H9 (cell line): ENCODE data around the gene BRD1. TPM values are rescaled to one million over a fixed set of nuclear protein-coding genes. Genes with fewer than 3 reads are reported as not detected.

ENCODE experiments used
- DNase-seq: peaks from one replicate; pipeline ENCODE4 v3.0.0-alpha.2; 2017
- H2AFZ ChIP-seq: one replicate; pipeline ENCODE4 v1.6.1; 2013; ENCODE audit warnings: mild to moderate bottlenecking, low read length, control low read depth, moderate library complexity
- H2AK5ac ChIP-seq: 2 replicates; pipeline ENCODE4 v1.6.1; 2013; ENCODE audit warnings: low read length, control low read depth, mixed read lengths; ENCODE audit not compliant: insufficient read length
- H2BK120ac ChIP-seq: one replicate; pipeline ENCODE4 v1.6.1; 2013; ENCODE audit warnings: low read depth, mild to moderate bottlenecking, low read length, control low read depth, inconsistent platforms; ENCODE audit not compliant: poor library complexity, severe bottlenecking
- H2BK12ac ChIP-seq: 2 replicates; pipeline ENCODE4 v1.6.1; 2013; ENCODE audit warnings: low read length, control low read depth, mixed read lengths, low read depth; ENCODE audit not compliant: insufficient read length
- H2BK15ac ChIP-seq: 2 replicates; pipeline ENCODE4 v1.6.1; 2013; ENCODE audit warnings: low read depth, low read length, control low read depth
- H2BK20ac ChIP-seq: one replicate; pipeline ENCODE4 v1.6.1; 2013; ENCODE audit warnings: low read depth, mild to moderate bottlenecking, low read length, control low read depth, inconsistent platforms; ENCODE audit not compliant: poor library complexity, severe bottlenecking
- H2BK5ac ChIP-seq: 2 replicates; pipeline ENCODE4 v1.6.1; 2013; ENCODE audit warnings: low read length, control low read depth, mixed read lengths; ENCODE audit not compliant: insufficient read length
- H3K14ac ChIP-seq: 2 replicates; pipeline ENCODE4 v1.6.1; 2013; ENCODE audit warnings: low read length, control low read depth; ENCODE audit not compliant: insufficient read depth
- H3K18ac ChIP-seq: 2 replicates; pipeline ENCODE4 v1.6.1; 2013; ENCODE audit warnings: low read depth, mild to moderate bottlenecking, mixed read lengths, low read length, control low read depth; ENCODE audit not compliant: insufficient read length
- H3K23ac ChIP-seq: 2 replicates; pipeline ENCODE4 v1.6.1; 2013; ENCODE audit warnings: low read length, control low read depth, mixed read lengths, low read depth; ENCODE audit not compliant: insufficient read length
- H3K23me2 ChIP-seq: 2 replicates; pipeline ENCODE4 v1.6.1; 2013; ENCODE audit warnings: low read depth, mild to moderate bottlenecking, mixed read lengths, low read length, control low read depth; ENCODE audit not compliant: insufficient read length, poor library complexity, severe bottlenecking
- H3K27ac ChIP-seq: 2 replicates; pipeline ENCODE4 v1.5.1; 2013; ENCODE audit warnings: low read length, control low read depth, mixed read lengths, low read depth; ENCODE audit not compliant: insufficient read length
- H3K27me3 ChIP-seq: 2 replicates; pipeline ENCODE4 v1.6.1; 2013; ENCODE audit warnings: low read length, control low read depth, inconsistent platforms; ENCODE audit not compliant: insufficient read depth
- H3K4ac ChIP-seq: 2 replicates; pipeline ENCODE4 v1.6.1; 2013; ENCODE audit warnings: low read depth, mild to moderate bottlenecking, control low read depth, inconsistent platforms, low read length, moderate library complexity
- H3K4me1 ChIP-seq: 2 replicates; pipeline ENCODE4 v1.6.1; 2013; ENCODE audit warnings: low read length, control low read depth, inconsistent platforms; ENCODE audit not compliant: insufficient read depth
- H3K4me2 ChIP-seq: 2 replicates; pipeline ENCODE4 v1.6.1; 2013; ENCODE audit warnings: low read length, control low read depth, mixed read lengths; ENCODE audit not compliant: insufficient read length, insufficient read depth
- H3K56ac ChIP-seq: 2 replicates; pipeline ENCODE4 v1.6.1; 2013; ENCODE audit warnings: low read depth, mild to moderate bottlenecking, mixed read lengths, low read length, control low read depth; ENCODE audit not compliant: insufficient read length
- H3K79me1 ChIP-seq: 2 replicates; pipeline ENCODE4 v1.6.1; 2013; ENCODE audit warnings: low read depth, mild to moderate bottlenecking, moderate library complexity, low read length, control low read depth, inconsistent platforms; ENCODE audit not compliant: insufficient read depth, poor library complexity, severe bottlenecking
- H3K79me2 ChIP-seq: 2 replicates; pipeline ENCODE4 v1.6.1; 2013; ENCODE audit warnings: low read length, control low read depth, inconsistent platforms; ENCODE audit not compliant: insufficient read depth
- H3K9ac ChIP-seq: 2 replicates; pipeline ENCODE4 v1.6.1; 2013; ENCODE audit warnings: low read length, control low read depth, mixed read lengths; ENCODE audit not compliant: insufficient read length; ENCODE audit errors: extremely low read depth
- H3K9me3 ChIP-seq: one replicate; pipeline ENCODE4 v1.6.1; 2013; ENCODE audit warnings: low read depth, low read length, inconsistent platforms; ENCODE audit not compliant: control insufficient read depth
- H3T11ph ChIP-seq: one replicate; pipeline ENCODE4 v1.6.1; 2013; ENCODE audit warnings: mild to moderate bottlenecking, low read length, control low read depth, inconsistent platforms
- H4K20me1 ChIP-seq: one replicate; pipeline ENCODE4 v1.6.1; 2013; ENCODE audit not compliant: control insufficient read depth, insufficient read length, insufficient read depth
- H4K5ac ChIP-seq: 2 replicates; pipeline ENCODE4 v1.6.1; 2013; ENCODE audit warnings: low read depth, mild to moderate bottlenecking, mixed read lengths, low read length, control low read depth; ENCODE audit not compliant: insufficient read length
- H4K8ac ChIP-seq: replicated peaks from 2 replicates; pipeline ENCODE4 v1.6.1; 2013; ENCODE audit warnings: low read length, control low read depth, mixed read lengths, low read depth; ENCODE audit not compliant: insufficient read length
- H4K91ac ChIP-seq: 2 replicates; pipeline ENCODE4 v1.6.1; 2013; ENCODE audit warnings: low read depth, mild to moderate bottlenecking, moderate library complexity, mixed read lengths, low read length, control low read depth; ENCODE audit not compliant: insufficient read length
- H3K27ac Mint-ChIP-seq, 3 experiments: 2 replicates in 2 of 3; 3 replicates in 1 of 3; pipeline ENCODE4 v1.8.0; 2020 to 2021; ENCODE audit warnings: mixed read lengths in 3 of 3, mild to moderate bottlenecking in 1 of 3, moderate library complexity in 1 of 3
- H3K27me3 Mint-ChIP-seq: 2 replicates; pipeline ENCODE4 v1.8.0; 2021; ENCODE audit warnings: low read depth, mild to moderate bottlenecking, moderate library complexity, mixed read lengths
- H3K36me3 Mint-ChIP-seq, 3 experiments: 2 replicates in 2 of 3; 3 replicates in 1 of 3; pipeline ENCODE4 v1.8.0; 2020 to 2021; ENCODE audit warnings: low read depth in 3 of 3, mixed read lengths in 3 of 3; ENCODE audit not compliant: insufficient read depth in 1 of 3
- H3K4me1 Mint-ChIP-seq, 2 experiments: 2 replicates each; pipeline ENCODE4 v1.8.0; 2020; ENCODE audit warnings: mixed read lengths in 2 of 2
- H3K4me3 Mint-ChIP-seq, 2 experiments: 2 replicates in 1 of 2; 3 replicates in 1 of 2; pipeline ENCODE4 v1.8.0; 2020 to 2021; ENCODE audit warnings: mild to moderate bottlenecking in 2 of 2, mixed read lengths in 2 of 2, moderate library complexity in 1 of 2
- H3K9me3 Mint-ChIP-seq, 2 experiments: 2 replicates in 1 of 2; 3 replicates in 1 of 2; pipeline ENCODE4 v1.8.0; 2020; ENCODE audit warnings: mild to moderate bottlenecking in 2 of 2, mixed read lengths in 2 of 2, moderate library complexity in 1 of 2
- WGBS: extraction: QIAGEN DNeasy Blood & Tissue Kit; methylation state at CpG from one replicate; pipeline ENCODE4 v1.1.7; 2013; ENCODE audit warnings: missing lambda C conversion rate, low lambda C conversion rate, mixed read lengths; ENCODE audit not compliant: insufficient read length; ENCODE audit errors: extremely low coverage; 5-methylcytosine and 5-hydroxymethylcytosine counted together
- total RNA-seq: library from RNA; stranded (reverse); gene quantifications from 2 replicates; pipeline ENCODE4 v1.2.1, GENCODE V29; 2021
- TF ChIP-seq, protein P1 (sequence below): fragments of 200-600 bp; sonication (generic); conservative IDR thresholded peaks from 3 replicates; pipeline ENCODE4 v1.8.0; 2021; ENCODE audit warnings: antibody characterized with exemption, mild to moderate bottlenecking

BRD1 gene
- total RNA-seq, 1 experiment from 2014 or later, result 51.3 TPM

GRCh38 chr22:49755631-49756001 lies 72.1 kb downstream of the BRD1 start:
- TF ChIP-seq, protein P1, sequence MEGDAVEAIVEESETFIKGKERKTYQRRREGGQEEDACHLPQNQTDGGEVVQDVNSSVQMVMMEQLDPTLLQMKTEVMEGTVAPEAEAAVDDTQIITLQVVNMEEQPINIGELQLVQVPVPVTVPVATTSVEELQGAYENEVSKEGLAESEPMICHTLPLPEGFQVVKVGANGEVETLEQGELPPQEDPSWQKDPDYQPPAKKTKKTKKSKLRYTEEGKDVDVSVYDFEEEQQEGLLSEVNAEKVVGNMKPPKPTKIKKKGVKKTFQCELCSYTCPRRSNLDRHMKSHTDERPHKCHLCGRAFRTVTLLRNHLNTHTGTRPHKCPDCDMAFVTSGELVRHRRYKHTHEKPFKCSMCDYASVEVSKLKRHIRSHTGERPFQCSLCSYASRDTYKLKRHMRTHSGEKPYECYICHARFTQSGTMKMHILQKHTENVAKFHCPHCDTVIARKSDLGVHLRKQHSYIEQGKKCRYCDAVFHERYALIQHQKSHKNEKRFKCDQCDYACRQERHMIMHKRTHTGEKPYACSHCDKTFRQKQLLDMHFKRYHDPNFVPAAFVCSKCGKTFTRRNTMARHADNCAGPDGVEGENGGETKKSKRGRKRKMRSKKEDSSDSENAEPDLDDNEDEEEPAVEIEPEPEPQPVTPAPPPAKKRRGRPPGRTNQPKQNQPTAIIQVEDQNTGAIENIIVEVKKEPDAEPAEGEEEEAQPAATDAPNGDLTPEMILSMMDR, result no peak
- Histone ChIP-seq H4K5ac (no peak overlapping the region), H3K23ac (no peak overlapping the region), H3K27ac (no peak overlapping the region), H2BK12ac (no peak overlapping the region), H4K8ac (no peak overlapping the region), H3K4ac (no peak overlapping the region), H2BK20ac (no peak overlapping the region), H2BK120ac (no peak overlapping the region), H2BK5ac (no peak overlapping the region), H3K4me2 (no peak overlapping the region), H3T11ph (no peak overlapping the region), H2BK15ac (no peak overlapping the region), H3K79me2 (no peaks in the 10 kb centered on the region), H3K79me1 (no peaks in the 10 kb centered on the region), H3K27me3 (no peaks in the 10 kb centered on the region), H3K56ac (no peak overlapping the region), H4K20me1 (peaks cover 3% of the 10 kb centered on the region), H3K9me3 (no peaks in the 10 kb centered on the region), H2AK5ac (no peak overlapping the region), H3K14ac (no peak overlapping the region), H4K91ac (no peak overlapping the region), H2AFZ (no peak overlapping the region), H3K23me2 (no peaks in the 10 kb centered on the region), H3K4me1 (peaks cover 2% of the 10 kb centered on the region; the same call in 1 of the 2 replicates), H3K18ac (no peak overlapping the region), H3K9ac (no peak overlapping the region)
- Mint-ChIP-seq H3K27me3 (peaks cover 5% of the 10 kb centered on the region; the same call in 1 of the 2 replicates), H3K27ac (no peak overlapping the region), H3K9me3 (peaks cover 2 to 13% of the 10 kb centered on the region in 2 experiments; a peak in 4 of 5 replicates), H3K36me3 (no peaks in the 10 kb centered on the region; a peak in 2 of 7 replicates), H3K4me1 (peaks cover 0 to 9% of the 10 kb centered on the region in 2 experiments; a peak in 2 of 4 replicates), H3K4me3 (no peak overlapping the region)
- DNase-seq, result no peak
- no CpG with 5 or more reads among the region's 10 CpGs for WGBS
